GM18511 (cell line): ENCODE results near the gene PLEK.
A peak's percentile ranks its signal among the peaks of the same experiment; 100 is the strongest.

Experiments
- ATAC-seq: cut with Tn5 transposase; IDR thresholded peaks from one replicate; pipeline ENCODE4 v1.9.1; 2021; ENCODE audit warnings: mild to moderate bottlenecking, moderate library complexity; ENCODE audit not compliant: unreplicated experiment

The PLEK gene

DNA sequence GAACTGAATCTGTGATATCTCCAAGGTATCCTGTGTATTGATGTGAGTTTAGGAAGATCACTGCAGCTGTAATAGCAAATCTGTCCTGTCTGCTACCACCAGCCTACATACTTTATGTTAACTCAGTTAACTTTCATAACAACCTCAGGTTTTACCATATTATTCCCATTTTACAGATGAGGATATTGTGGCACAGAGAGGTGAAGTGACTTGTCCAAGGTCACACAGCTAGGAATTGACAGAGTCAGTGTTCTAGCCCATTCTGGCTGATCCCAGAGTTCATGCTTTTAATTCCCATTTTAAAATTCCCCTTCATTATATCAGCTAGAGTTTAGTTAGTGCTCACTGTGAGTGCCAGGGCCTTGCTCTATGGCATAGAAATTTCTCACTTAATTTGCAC, 49.4 kb downstream of the PLEK start:
- ATAC-seq = no peak

DNA sequence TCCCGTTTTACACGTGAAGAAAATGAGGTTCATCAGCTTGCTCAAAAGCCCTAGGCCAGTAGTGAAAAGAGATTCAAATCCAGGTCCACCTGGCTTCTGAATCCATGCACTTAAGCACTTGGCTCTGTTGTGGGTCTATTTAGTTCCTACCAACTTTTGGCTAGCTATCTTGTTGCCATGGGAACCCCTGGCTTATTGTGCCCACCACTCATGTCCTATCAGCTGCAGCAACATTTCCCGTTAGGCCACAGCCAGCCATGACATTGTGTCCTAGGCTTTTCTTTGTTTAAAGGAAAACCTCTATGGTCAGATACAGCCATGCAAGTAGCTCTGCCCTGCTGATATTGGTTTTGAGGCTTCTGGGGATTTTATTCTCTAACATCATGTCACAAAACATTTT, 49.8 kb downstream of the PLEK start:
- no peak for ATAC-seq

DNA sequence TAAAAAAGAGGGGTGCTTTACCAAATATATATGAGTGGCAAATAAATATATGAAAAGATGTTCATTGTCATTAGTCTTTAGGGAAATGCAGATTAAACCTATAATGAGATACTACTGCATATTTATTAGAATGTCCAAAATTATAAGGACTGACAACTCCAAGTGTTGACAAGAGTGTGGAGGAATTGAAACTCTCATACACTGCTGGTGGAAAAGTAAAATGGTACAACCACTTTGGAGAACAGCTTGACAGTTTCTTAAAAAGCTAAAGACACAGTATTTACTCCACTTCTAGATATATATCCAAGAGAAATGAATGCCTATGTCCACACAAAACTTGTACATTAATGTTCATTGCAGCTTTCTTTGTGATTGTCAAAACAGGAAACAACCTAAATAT, 50.4 kb downstream of the PLEK start:
- no peak for ATAC-seq

GRCh38 chr2:68416081-68416675, 51.1 kb downstream of the PLEK start:
- no peak for ATAC-seq

- ATAC-seq = no peak
Measured at GRCh38 chr2:68417926-68418325, 52.8 kb downstream of the PLEK start.

DNA sequence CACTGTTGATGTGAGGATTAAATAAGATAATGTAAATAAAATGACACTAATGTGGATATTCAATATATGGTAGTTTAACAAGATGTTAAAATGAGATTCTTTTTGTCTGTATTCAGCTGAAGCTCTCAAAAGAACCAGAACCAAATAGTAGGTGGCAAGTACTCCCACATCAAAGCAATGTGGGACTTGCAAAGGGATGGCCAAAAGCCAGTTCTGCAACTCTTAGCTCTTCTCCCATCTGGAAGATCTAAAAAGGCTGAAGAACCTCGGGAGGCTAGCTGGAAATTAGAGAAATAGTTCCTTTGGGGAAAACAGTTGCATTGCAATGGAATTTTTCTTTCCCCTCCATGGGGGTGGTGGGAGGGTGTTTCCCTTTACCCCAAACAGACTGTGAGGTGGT, 53.3 kb downstream of the PLEK start:
- no peak for ATAC-seq

GRCh38 chr2:68418855-68419254, 53.8 kb downstream of the PLEK start:
- peak; percentile 57 for ATAC-seq

DNA sequence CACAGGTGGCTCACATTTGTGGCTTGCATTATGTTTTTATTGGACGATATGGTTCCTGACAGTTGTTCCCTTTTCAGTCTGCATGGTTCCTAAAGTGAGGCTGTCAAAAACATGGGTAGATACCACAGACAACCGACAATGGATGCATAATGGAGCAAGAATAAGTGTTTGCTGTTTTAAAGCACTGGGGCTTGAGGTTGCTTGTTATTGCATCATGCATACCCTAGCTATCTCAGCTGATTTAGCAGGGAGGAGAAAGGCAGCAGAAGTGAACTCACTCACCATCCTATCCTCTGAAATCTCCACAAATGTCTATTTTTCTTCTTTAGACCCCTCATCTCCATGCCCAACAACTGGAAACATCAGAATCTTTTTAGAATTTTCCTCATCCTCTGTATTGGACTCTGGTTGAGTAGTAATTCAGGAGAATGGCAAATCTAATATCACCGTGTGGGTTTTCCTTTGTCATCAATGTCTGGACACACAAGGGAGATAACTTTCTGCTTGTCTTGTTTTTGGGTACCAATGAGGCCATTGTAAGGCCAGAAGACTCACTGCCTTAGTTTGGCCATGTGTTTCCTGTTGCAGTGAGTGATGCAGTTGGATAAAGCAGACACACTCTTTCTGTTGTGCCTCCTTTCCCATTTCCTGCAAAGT, 55.3 kb downstream of the PLEK start:
- ATAC-seq = no peak

DNA sequence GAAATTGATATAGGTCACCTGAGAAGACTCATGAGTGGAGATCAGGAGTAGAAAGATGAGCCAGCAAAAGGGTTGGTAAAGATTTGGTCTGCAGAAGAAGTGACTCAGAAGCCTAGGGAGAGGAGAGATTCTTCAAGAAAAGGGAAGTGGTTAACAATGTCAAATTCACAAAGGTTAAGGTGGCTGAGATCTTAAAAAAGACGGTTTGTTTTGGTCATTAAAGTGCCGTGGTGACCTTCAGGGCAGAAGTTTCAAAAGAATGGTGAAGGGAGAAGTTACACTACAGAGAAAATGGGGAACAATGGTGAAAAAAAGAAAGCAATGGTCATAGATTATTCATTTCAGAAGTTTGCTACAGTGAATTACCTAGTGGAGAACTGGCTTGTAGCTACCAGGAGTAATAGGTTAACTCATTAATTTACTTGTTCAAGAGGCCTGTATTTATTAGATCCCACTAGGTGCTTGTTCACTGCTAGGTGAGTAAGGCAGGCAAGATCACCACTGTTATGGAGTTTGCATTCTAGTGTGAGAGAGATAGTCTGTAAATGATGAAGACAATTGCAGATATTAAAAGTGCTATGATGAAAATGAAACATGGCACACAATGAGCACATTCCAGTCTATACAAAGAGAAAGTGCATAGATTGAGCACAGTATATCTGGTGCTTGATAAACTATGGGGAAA, 59.0 kb downstream of the PLEK start:
- ATAC-seq = peak; percentile 84

GRCh38 chr2:68425503-68425902, 60.4 kb downstream of the PLEK start:
- no peak for ATAC-seq

DNA sequence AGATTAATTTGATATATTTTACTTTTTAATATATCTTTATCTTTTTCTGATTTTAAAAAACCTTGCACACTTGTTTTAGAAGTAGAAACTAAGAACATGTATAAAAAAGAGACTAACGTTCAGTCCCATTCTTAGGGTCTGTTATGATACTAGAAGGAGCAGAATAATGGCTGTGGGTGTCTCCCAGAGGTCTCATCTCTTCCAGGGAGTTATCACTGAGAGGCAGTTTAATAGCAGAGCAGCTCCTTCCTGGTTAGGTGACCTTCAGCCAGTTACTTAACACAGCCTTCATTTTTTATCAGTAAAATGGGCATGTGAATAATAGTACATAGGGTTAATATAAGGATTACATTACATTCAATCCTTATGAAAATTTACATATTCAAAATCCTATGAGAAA, 61.4 kb downstream of the PLEK start:
- no peak for ATAC-seq

DNA sequence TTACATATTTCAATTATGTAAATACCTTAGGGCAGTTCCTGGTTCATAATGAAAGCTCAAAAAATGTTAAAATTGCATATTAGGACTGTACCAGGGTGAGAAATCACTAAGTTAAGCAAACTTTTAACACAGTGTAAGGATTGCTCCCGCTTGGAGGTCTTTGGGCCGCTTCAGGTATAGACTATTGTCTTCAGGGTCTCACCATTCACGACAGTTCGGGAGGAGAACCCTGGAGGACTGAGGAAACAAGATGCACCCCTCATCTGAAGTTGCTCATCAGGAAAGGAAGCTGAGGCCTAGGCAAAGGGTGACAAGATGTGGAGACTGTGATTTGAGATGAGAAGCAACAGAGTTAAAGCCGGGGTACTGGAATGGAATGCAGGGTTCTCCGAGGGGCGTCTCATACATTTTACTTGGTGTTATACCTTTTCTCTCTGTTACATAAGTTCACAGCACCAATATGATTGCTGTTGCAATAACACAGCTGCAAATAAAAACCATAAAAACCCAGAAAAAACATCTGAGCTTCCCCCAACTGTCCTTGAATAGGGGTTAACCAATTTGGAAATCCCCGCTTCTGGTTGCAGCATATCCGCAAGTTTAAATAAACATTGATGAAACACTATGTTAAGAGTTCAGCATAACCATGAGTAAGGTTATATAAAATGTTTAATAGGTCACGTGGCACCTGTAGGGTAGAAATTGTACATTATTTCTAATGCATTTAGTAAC, 61.9 kb downstream of the PLEK start:
- ATAC-seq = peak; percentile 39

DNA sequence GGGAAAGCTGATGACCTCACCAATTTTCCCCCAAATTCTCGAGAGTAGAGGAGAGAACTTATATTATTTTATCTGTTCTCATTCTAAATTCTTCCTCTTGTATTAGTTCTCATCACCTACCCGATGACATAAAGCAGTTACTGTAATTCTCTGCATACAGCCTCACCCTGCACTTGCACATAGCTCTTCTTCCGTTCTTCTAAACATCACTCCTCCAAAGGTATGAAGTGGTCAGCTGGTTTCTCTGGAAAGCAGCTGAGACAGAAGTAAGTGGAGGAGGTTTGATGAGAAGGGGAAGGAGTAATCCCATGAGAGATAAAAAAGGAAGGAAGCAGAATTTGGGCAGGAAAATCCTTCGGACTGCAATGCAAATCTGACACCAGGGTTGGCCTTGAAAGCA, 63.0 kb downstream of the PLEK start:
- no peak for ATAC-seq

GRCh38 chr2:68428746-68429145, 63.7 kb downstream of the PLEK start:
- no peak for ATAC-seq

GRCh38 chr2:68429311-68429826, 64.3 kb downstream of the PLEK start:
- ATAC-seq = no peak

DNA sequence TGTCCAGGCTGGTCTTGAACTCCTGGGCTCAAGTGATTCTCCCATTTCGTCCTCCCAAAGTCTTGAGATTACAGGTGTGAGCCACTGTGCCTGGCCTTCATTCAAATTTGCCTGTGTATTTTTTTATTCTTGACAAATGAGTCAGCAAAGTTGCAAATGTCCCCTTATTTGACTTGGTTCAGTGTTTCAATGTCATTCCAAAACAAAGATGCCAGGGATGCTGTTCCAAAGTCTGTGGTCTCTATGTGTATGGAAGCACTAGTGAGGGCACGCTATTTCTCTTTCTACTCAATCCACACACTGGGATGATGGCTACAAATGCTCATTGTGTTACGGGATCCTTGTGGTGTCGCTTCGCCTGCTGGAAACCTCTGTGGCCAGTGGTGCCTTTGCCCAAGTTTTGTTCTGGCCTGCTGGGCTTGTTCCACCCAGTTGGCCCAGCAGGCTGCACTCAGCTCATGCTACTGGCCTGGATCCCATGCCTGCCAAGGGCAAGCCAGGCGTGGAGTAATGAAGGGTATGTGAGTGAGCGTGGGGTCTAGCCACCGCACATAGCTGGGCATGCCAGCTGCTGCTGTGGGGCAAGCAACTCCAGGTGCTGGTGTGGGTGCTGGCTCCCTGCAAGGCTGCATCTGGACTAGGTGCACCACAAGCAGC, 66.4 kb downstream of the PLEK start:
- no peak for ATAC-seq

DNA sequence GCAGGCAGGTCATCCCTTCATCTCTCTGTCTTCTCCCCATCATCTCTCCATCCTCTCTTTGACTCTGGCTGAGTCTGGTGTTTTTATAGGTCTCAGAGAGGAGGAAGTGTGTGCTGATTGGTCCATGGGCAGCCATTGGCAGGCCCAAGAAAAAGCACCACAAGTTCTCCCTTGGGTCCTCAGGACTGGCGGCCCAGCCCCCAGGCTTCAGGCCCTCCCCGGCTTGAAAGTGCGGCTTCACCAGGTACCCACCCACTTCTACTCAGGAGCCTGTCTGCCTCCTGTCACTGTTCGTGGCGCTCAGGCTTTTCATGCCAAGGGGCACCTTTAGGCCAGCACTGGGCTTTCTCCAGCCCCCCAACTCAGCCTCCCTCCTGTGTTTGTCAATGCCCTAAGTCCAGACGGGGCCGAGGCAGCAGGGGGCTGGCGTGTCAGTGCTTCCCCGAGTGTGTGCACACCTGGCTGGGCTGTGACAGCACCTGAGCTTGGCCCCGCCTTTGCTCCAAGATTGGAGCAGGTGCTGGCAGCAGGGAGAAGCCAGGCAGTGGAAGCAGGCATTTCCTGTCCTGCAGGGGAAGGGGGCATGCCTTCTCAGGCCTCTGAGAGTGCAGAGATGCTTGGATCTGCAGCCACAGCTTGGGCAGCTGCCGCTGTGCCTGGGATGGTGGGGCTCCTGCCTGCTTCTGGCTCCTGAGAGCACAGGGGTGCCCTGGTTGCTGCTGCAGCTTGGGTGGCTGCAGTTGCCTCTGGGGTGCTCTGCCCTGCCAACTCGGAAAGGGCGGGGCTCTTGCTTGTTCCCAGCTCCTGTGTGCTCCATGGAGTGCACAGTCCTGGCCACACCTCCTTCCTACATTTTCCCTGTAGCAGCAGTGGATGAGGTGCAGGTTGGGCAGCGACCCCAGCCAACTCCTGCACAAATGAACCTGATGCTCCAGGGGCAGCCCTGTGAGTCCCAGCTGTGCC, 67.9 kb downstream of the PLEK start:
- no peak for ATAC-seq

DNA sequence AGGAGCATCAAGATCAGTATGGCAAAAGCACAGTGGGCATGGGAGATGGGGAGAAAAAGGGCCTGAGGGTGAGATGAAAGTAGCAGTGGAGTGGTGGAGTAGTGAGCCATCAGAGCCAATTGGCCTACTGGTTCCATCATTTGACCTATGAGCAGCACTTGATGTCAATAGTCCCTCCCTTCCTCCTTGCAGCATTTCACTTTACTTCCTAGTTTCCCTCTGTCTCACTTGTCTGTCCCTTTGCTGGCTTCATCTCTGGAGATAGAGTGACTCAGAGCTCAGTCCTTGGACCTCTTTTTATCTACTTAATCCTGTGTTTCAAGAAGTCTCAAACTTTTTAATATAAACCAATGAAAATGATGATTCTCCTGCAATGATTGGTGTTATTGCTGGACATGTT, 69.9 kb downstream of the PLEK start:
- no peak for ATAC-seq

DNA sequence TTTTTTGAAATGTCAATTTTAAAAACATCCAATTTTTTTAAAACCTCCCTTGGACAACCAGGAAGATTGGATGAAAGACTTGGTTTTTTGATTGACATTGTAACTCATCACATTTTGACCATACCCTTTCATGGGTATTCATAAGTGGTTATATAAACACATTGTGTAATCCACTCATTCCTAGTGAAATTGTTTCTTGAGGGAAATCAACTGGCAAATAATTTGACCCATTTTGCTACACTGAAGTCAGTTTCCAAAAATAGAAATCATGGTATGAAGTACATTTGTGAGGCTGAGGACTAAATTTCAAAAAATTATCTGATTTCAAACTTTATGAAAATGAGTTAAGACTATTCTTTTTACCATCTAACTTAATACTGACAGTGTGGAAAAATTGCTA, 70.5 kb downstream of the PLEK start:
- ATAC-seq = no peak

DNA sequence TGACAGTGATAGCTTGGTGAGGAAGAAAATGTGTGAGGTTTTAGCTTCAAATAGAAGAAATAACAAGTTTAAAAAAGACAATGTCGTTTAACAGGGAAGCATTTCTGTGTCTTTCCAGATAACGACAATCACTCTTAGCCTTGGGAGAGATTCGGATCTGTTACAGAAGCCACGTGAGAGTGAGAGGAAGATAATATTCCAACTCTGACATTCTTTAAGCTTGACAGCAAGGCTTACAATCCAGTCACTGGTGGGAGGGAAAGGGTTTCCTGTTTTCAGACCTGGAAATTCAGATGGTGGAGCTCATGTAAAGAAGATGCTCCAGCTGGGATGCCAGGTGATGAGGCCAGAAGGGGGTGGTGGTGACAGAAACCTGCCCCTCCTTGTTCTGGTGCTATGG, 71.2 kb downstream of the PLEK start:
- no peak for ATAC-seq
